Activated CD4-positive, CD25-positive, alpha-beta regulatory T cell treated with anti-CD3 and anti-CD28 coated beads, Interleukin-2, amount 50 U/mL, for 16 hours (primary cell): ENCODE data around the gene SESN1.

Experiments used
- DNase-seq: peaks from one replicate; pipeline ENCODE4 v3.0.0-alpha.2; 2020; ENCODE audit warnings: low read depth, low spot score

Gene SESN1

GRCh38 chr6:108937170-108937569, 157.5 kb downstream of the SESN1 start:
- no peak for DNase-seq
